Keratinocyte (primary cell): Measurements from ENCODE around the gene TOM1.

Source experiments
- EZH2 ChIP-seq: IDR thresholded peaks from one replicate; pipeline ENCODE4 v1.6.1; 2012; ENCODE audit warnings: inconsistent platforms, mild to moderate bottlenecking, low read length, moderate library complexity
- TF ChIP-seq, protein P1 (sequence below), 3 experiments: IDR thresholded peaks in 1 of 3; conservative IDR thresholded peaks in 1 of 3; optimal IDR thresholded peaks in 1 of 3; 2 replicates in 2 of 3; 3 replicates in 1 of 3; pipeline versions ENCODE3 to v1.5.1; 2011; ENCODE audit warnings: low read length in 3 of 3, mild to moderate bottlenecking in 3 of 3, moderate library complexity in 2 of 3, control low read depth in 1 of 3, inconsistent platforms in 1 of 3; ENCODE audit not compliant: insufficient read depth in 2 of 3; ENCODE audit errors: extremely low read depth in 1 of 3

DNA sequence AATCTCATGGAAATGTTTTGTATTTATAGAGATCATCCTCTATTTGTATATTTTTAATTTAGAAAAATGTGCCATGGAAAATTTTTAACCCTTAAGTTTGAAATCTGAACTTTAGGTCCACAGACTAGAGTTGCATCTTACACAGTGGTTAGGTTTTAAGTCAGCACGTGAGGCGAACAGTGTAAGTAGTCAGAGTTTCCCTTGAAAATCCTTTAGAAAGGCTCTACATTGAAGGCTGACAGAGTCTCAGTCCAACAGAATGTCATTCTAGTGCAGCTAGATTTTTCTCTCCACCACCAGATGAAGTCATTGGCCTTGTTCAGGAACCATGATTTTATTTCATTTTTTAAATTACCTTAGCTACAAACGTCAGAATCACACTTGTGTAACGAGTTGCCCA, 23.7 kb upstream of the TOM1 start:
- TF ChIP-seq, protein P1, sequence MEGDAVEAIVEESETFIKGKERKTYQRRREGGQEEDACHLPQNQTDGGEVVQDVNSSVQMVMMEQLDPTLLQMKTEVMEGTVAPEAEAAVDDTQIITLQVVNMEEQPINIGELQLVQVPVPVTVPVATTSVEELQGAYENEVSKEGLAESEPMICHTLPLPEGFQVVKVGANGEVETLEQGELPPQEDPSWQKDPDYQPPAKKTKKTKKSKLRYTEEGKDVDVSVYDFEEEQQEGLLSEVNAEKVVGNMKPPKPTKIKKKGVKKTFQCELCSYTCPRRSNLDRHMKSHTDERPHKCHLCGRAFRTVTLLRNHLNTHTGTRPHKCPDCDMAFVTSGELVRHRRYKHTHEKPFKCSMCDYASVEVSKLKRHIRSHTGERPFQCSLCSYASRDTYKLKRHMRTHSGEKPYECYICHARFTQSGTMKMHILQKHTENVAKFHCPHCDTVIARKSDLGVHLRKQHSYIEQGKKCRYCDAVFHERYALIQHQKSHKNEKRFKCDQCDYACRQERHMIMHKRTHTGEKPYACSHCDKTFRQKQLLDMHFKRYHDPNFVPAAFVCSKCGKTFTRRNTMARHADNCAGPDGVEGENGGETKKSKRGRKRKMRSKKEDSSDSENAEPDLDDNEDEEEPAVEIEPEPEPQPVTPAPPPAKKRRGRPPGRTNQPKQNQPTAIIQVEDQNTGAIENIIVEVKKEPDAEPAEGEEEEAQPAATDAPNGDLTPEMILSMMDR (optimal IDR thresholded peaks at IDR 0.05 in 1 of 3, IDR thresholded peaks at IDR 0.05 in 1 of 3, conservative IDR thresholded peaks at IDR 0.05 in 1 of 3; ENCODE audit: extremely low read depth in 1 of 3, insufficient read depth in 2 of 3, low read length in 3 of 3) = no peak
- no peak for TF ChIP-seq EZH2
